Measurements from ENCODE around the gene HERC5. TPM values are rescaled to one million over a fixed set of nuclear protein-coding genes. Genes with fewer than 3 reads are reported as not detected.
"Not testable (repeated sequence)": the region's sequence is repeated elsewhere in the genome, so short reads cannot be mapped to it uniquely, and the experiment has no call there.

The HERC5 gene
- total RNA-seq, 8 experiments from 2014 or later, result 0.32 to 11.3 (median 1.7) TPM

- peak in 3 of 8 experiments; percentile 15 to 54 (median 26) for ATAC-seq (replicated peaks in 6 of 8)
- Histone ChIP-seq H3K4me3 (no peak overlapping the region), H3K27ac (no peak overlapping the region), H3K4me1 (replicated peaks in 1 of 2) (no peaks in the 10 kb centered on the region)
- in situ Hi-C loops (cut with MboI; ENCODE audit: low pct_unique_long_range_greater_than_20kb in 2 of 9, low sequenced_read_pairs in 9 of 9, unreplicated experiment in 9 of 9), result loop anchor here in 5 of 9 experiments (10.0 to 25.0 kb wide), 5 partner anchors 122 to 504 kb away; no protein-coding TSS in a partner anchor
- 25 to 85% (median 60%) methylated on average over 2 to 5 of the region's 6 CpGs for WGBS, 10 experiments
Observed at GRCh38 chr4:88533088-88533790, 76.3 kb downstream of the HERC5 start.

- Histone ChIP-seq H3K4me1 (replicated peaks in 1 of 2) (no peaks in the 10 kb centered on the region), H3K4me3 (no peak overlapping the region), H3K27ac (no peak overlapping the region)
- in situ Hi-C loops (cut with MboI; ENCODE audit: low pct_unique_long_range_greater_than_20kb in 2 of 9, low sequenced_read_pairs in 9 of 9, unreplicated experiment in 9 of 9), result loop anchor here in 5 of 9 experiments (10.0 to 25.0 kb wide), 5 partner anchors 121 to 503 kb away; no protein-coding TSS in a partner anchor
- ATAC-seq (replicated peaks in 6 of 8), result peak in 4 of 8 experiments; percentile 46 to 93 (median 92)
- 0 to 50% (median 21%) methylated on average over 2 to 4 of the region's 4 CpGs; no CpG with 5 or more reads in 1 of the 10 experiments for WGBS, 10 experiments
Observed at GRCh38 chr4:88533937-88534750, 77.2 kb downstream of the HERC5 start.

DNA sequence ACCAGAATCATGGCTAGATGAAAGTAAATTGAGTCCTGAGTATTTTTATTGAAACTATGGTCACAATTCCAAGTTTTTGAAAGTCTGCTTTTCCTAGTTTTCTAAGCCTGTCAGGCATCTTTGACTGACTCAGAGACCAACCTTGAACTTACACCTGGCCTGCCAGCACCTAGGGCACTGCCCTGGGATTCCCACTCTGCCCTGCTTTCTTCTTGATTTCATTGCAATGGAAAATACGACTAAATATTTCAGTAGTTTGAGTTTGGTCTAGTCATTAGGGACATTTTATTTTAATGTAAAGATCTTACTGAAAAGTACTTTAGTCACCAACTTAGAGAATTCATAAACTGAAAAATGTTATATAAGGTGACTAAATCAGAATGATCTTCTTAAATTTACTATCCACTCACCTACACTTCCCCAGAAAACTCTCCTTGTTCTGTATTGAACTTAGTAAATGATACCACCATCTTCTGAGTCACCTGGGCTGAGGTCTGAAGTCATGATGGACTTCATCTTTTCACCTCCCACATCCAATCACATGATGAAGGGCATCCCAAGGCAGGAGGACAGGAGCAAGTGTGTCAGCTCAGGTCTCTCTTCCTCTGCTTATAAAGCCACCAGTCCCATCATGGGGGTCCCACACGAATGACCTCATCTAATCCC lies 78.3 kb downstream of the HERC5 start:
- Histone ChIP-seq H3K4me1 (replicated peaks in 1 of 2) (no peaks in the 10 kb centered on the region), H3K4me3 (no peak overlapping the region), H3K27ac (no peak overlapping the region)
- 33 to 100% (median 92%) methylated on average over 1 to 2 of the region's 2 CpGs; no CpG with 5 or more reads in 1 of the 10 experiments for WGBS, 10 experiments
- in situ Hi-C loops (cut with MboI; ENCODE audit: low pct_unique_long_range_greater_than_20kb in 2 of 9, low sequenced_read_pairs in 9 of 9, unreplicated experiment in 9 of 9), result loop anchor here in 5 of 9 experiments (10.0 to 25.0 kb wide), 5 partner anchors 120 to 502 kb away; no protein-coding TSS in a partner anchor
- ATAC-seq (replicated peaks in 6 of 8), result no peak

GRCh38 chr4:88537709-88538108 lies 80.8 kb downstream of the HERC5 start:
- H3K27ac ChIP-seq, result no peak overlapping the region
- WGBS, 10 experiments, result 17 to 100% (median 80%) methylated on average over 1 of the region's 1 CpG; no CpG with 5 or more reads in 3 of the 10 experiments
- in situ Hi-C loops (cut with MboI; ENCODE audit: low pct_unique_long_range_greater_than_20kb in 2 of 9, low sequenced_read_pairs in 9 of 9, unreplicated experiment in 9 of 9), result loop anchor here in 5 of 9 experiments (10.0 to 25.0 kb wide), 5 partner anchors 117 to 500 kb away; no protein-coding TSS in a partner anchor
- H3K4me1 ChIP-seq (replicated peaks in 1 of 2), result no peaks in the 10 kb centered on the region
- ATAC-seq (replicated peaks in 6 of 8), result peak in 1 of 8 experiments; percentile 61
- no peak overlapping the region for H3K4me3 ChIP-seq

- H3K4me1 ChIP-seq (replicated peaks in 1 of 2); H3K4me3 ChIP-seq; H3K27ac ChIP-seq: not testable (repeated sequence)
- WGBS, 10 experiments, result 0 to 100% (median 69%) methylated on average over 1 to 6 of the region's 9 CpGs
- in situ Hi-C loops (cut with MboI; ENCODE audit: low pct_unique_long_range_greater_than_20kb in 2 of 9, low sequenced_read_pairs in 9 of 9, unreplicated experiment in 9 of 9), result loop anchor here in 5 of 9 experiments (10.0 to 25.0 kb wide), 5 partner anchors 115 to 498 kb away; no protein-coding TSS in a partner anchor
- peak in 1 of 8 experiments; percentile 60 for ATAC-seq (replicated peaks in 6 of 8)
Observed at GRCh38 chr4:88539322-88540068, 82.6 kb downstream of the HERC5 start.

DNA sequence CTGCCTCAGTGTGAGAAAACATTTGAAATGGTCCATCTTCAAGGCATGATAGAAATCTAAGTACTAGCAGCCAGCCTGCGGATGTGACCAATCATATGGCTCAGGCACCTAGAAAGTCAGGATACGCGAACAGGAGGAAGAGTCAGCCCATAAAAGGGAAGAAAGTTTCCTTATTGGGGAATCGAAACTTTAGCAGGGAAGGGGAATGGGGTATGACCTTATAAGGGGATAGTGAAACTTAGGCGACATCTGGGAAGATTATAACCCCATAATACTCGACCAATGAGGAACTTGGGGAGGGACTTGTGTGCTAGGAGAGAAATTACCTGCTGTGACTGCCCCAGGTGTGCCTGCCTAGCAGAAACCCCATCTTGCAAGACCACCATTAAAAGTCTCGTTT lies 92.9 kb downstream of the HERC5 start:
- 70 to 94% (median 84%) methylated on average over 2 to 6 of the region's 7 CpGs; no CpG with 5 or more reads in 2 of the 10 experiments for WGBS, 10 experiments
- ATAC-seq (replicated peaks in 6 of 8), result no peak
- in situ Hi-C loops (cut with MboI; ENCODE audit: low pct_unique_long_range_greater_than_20kb in 2 of 9, low sequenced_read_pairs in 9 of 9, unreplicated experiment in 9 of 9), result loop anchor here in 4 of 9 experiments (25.0 kb wide), 3 partner anchors 112 to 487 kb away; no protein-coding TSS in a partner anchor

More for the DNA sequence above, 92.9 kb downstream of the HERC5 start:
- no peak overlapping the region for H3K27ac ChIP-seq
- H3K4me3 ChIP-seq, result no peak overlapping the region
- H3K4me1 ChIP-seq (replicated peaks in 1 of 2), result no peaks in the 10 kb centered on the region

Other genes starting within 250 kb of the HERC5 start
- gene PPM1K, start 172.6 kb upstream of the HERC5 start, total RNA-seq, result 10 to 100 TPM; 14.6 to 46.3 (median 32.4) TPM
- gene HERC6, start 78.3 kb upstream of the HERC5 start, total RNA-seq, result 10 to 100 TPM in 2 of 8 experiments, 1 to 10 TPM in 4, under 1 TPM in 2; 0.38 to 32.4 (median 2.5) TPM
- 10 to 100 TPM; 48.4 to 95.5 (median 68.7) TPM for gene PYURF, start 66.7 kb downstream of the HERC5 start, total RNA-seq
- gene HERC3, start 135.4 kb downstream of the HERC5 start, total RNA-seq, result 10 to 100 TPM in 6 of 8 experiments, 1 to 10 TPM in 2; 7.0 to 23.5 (median 13.4) TPM
- 10 to 100 TPM; 11.1 to 47.5 (median 32.6) TPM for gene NAP1L5, start 240.7 kb downstream of the HERC5 start, total RNA-seq